ENCODE measurements around the gene PRRG1.

PRRG1 gene

GRCh38 chrX:37407736-37408135 lies 58.6 kb downstream of the PRRG1 start:
- Histone ChIP-seq H2BK15ac (ENCODE audit: low read depth, poor library complexity, severe bottlenecking) (no peak overlapping the region), H4K8ac (ENCODE audit: low read length) (no peak overlapping the region), H3K23ac (ENCODE audit: low read length in 2 of 2) (no peak overlapping the region), H2BK12ac (ENCODE audit: low read length in 2 of 2) (no peak overlapping the region), H3K14ac (ENCODE audit: low read length in 2 of 2) (no peak overlapping the region), H3K4me3 (ENCODE audit: insufficient read depth in 1 of 2, low read depth in 1 of 2, low read length in 2 of 2) (no peak overlapping the region), H3K18ac (ENCODE audit: low read depth in 1 of 2, low read length in 2 of 2) (no peak overlapping the region), H2BK120ac (ENCODE audit: low read depth, low read length) (peak overlapping the region; percentile 34), H3K9ac (ENCODE audit: low read length) (no peak overlapping the region), H2BK5ac (ENCODE audit: low read depth, low read length, poor library complexity, severe bottlenecking) (no peak overlapping the region), H3K9me3 (ENCODE audit: control insufficient read depth, low read length) (no peaks in the 10 kb centered on the region), H3K4ac (ENCODE audit: low read depth in 1 of 2, low read length in 2 of 2) (no peak overlapping the region), H3K27me3 (ENCODE audit: control insufficient read depth in 1 of 2, insufficient read depth in 1 of 2, low read length in 2 of 2) (no peaks in the 10 kb centered on the region), H3K79me1 (replicated peaks; ENCODE audit: low read length, poor library complexity, severe bottlenecking) (no peaks in the 10 kb centered on the region), H2AK5ac (ENCODE audit: low read length, severe bottlenecking) (no peak overlapping the region), H3K4me1 (ENCODE audit: control insufficient read depth, insufficient read depth, low read depth, low read length) (no peaks in the 10 kb centered on the region), H4K91ac (ENCODE audit: low read length) (no peak overlapping the region), H3K36me3 (ENCODE audit: control insufficient read depth in 1 of 2, insufficient read depth in 2 of 2, low read depth in 1 of 2, low read length in 2 of 2) (peaks cover 0 to 2% of the 10 kb centered on the region in 2 experiments), H2AFZ (ENCODE audit: low read depth, low read length) (no peak overlapping the region), H3K4me2 (ENCODE audit: low read length, poor library complexity, severe bottlenecking) (no peak overlapping the region), H3K27ac (ENCODE audit: low read length, poor library complexity, severe bottlenecking) (no peak overlapping the region)
- 97% methylated on average over 4 of the region's 4 CpGs for WGBS
- no peak for DNase-seq

GRCh38 chrX:37409278-37409677 lies 60.1 kb downstream of the PRRG1 start:
- Histone ChIP-seq H3K14ac (ENCODE audit: low read length in 2 of 2) (no peak overlapping the region), H3K18ac (ENCODE audit: low read depth in 1 of 2, low read length in 2 of 2) (no peak overlapping the region), H3K4ac (ENCODE audit: low read depth in 1 of 2, low read length in 2 of 2) (no peak overlapping the region), H3K27me3 (ENCODE audit: control insufficient read depth in 1 of 2, insufficient read depth in 1 of 2, low read length in 2 of 2) (no peaks in the 10 kb centered on the region), H3K9me3 (ENCODE audit: control insufficient read depth, low read length) (no peaks in the 10 kb centered on the region), H3K4me3 (ENCODE audit: insufficient read depth in 1 of 2, low read depth in 1 of 2, low read length in 2 of 2) (no peak overlapping the region), H3K79me1 (replicated peaks; ENCODE audit: low read length, poor library complexity, severe bottlenecking) (no peaks in the 10 kb centered on the region), H3K36me3 (ENCODE audit: control insufficient read depth in 1 of 2, insufficient read depth in 2 of 2, low read depth in 1 of 2, low read length in 2 of 2) (peaks cover 0 to 10% of the 10 kb centered on the region in 2 experiments), H2BK5ac (ENCODE audit: low read depth, low read length, poor library complexity, severe bottlenecking) (no peak overlapping the region), H3K9ac (ENCODE audit: low read length) (no peak overlapping the region), H4K8ac (ENCODE audit: low read length) (no peak overlapping the region), H2BK120ac (ENCODE audit: low read depth, low read length) (no peak overlapping the region), H4K91ac (ENCODE audit: low read length) (no peak overlapping the region), H2BK12ac (ENCODE audit: low read length in 2 of 2) (no peak overlapping the region), H3K4me2 (ENCODE audit: low read length, poor library complexity, severe bottlenecking) (no peak overlapping the region), H3K4me1 (ENCODE audit: control insufficient read depth, insufficient read depth, low read depth, low read length) (no peaks in the 10 kb centered on the region), H2AK5ac (ENCODE audit: low read length, severe bottlenecking) (no peak overlapping the region), H2BK15ac (ENCODE audit: low read depth, poor library complexity, severe bottlenecking) (no peak overlapping the region), H3K23ac (ENCODE audit: low read length in 2 of 2) (no peak overlapping the region), H2AFZ (ENCODE audit: low read depth, low read length) (no peak overlapping the region), H3K27ac (ENCODE audit: low read length, poor library complexity, severe bottlenecking) (no peak overlapping the region)
- no peak for DNase-seq
- 71% methylated on average over 2 of the region's 2 CpGs for WGBS

GRCh38 chrX:37420185-37420584 lies 71.0 kb downstream of the PRRG1 start:
- no peak overlapping the region for H2AK5ac ChIP-seq (ENCODE audit: low read length, severe bottlenecking)
- H3K9me3 ChIP-seq (ENCODE audit: control insufficient read depth, low read length) = no peaks in the 10 kb centered on the region
- H3K4me1 ChIP-seq (ENCODE audit: control insufficient read depth, insufficient read depth, low read depth, low read length) = no peaks in the 10 kb centered on the region
- no peak overlapping the region for H2BK5ac ChIP-seq (ENCODE audit: low read depth, low read length, poor library complexity, severe bottlenecking)
- H3K79me1 ChIP-seq (replicated peaks; ENCODE audit: low read length, poor library complexity, severe bottlenecking) = no peaks in the 10 kb centered on the region
- H3K4me2 ChIP-seq (ENCODE audit: low read length, poor library complexity, severe bottlenecking) = no peak overlapping the region
- no peak overlapping the region for H3K14ac ChIP-seq (ENCODE audit: low read length in 2 of 2)
- no peak overlapping the region for H3K4me3 ChIP-seq (ENCODE audit: insufficient read depth in 1 of 2, low read depth in 1 of 2, low read length in 2 of 2)
- H3K4ac ChIP-seq (ENCODE audit: low read depth in 1 of 2, low read length in 2 of 2) = no peak overlapping the region
- H3K9ac ChIP-seq (ENCODE audit: low read length) = no peak overlapping the region
- no peak overlapping the region for H3K23ac ChIP-seq (ENCODE audit: low read length in 2 of 2)
- no peak overlapping the region for H2AFZ ChIP-seq (ENCODE audit: low read depth, low read length)
- no peak overlapping the region for H2BK120ac ChIP-seq (ENCODE audit: low read depth, low read length)
- peak; percentile 53 for DNase-seq
- H2BK12ac ChIP-seq (ENCODE audit: low read length in 2 of 2) = no peak overlapping the region
- no peak overlapping the region for H3K18ac ChIP-seq (ENCODE audit: low read depth in 1 of 2, low read length in 2 of 2)
- H4K91ac ChIP-seq (ENCODE audit: low read length) = no peak overlapping the region
- no peak overlapping the region for H2BK15ac ChIP-seq (ENCODE audit: low read depth, poor library complexity, severe bottlenecking)
- no peak overlapping the region for H3K27ac ChIP-seq (ENCODE audit: low read length, poor library complexity, severe bottlenecking)
- H3K27me3 ChIP-seq (ENCODE audit: control insufficient read depth in 1 of 2, insufficient read depth in 1 of 2, low read length in 2 of 2) = no peaks in the 10 kb centered on the region
- no peaks in the 10 kb centered on the region for H3K36me3 ChIP-seq (ENCODE audit: control insufficient read depth in 1 of 2, insufficient read depth in 2 of 2, low read depth in 1 of 2, low read length in 2 of 2)
- no peak overlapping the region for H4K8ac ChIP-seq (ENCODE audit: low read length)

GRCh38 chrX:37420756-37421155 lies 71.6 kb downstream of the PRRG1 start:
- H3K23ac ChIP-seq (ENCODE audit: low read length in 2 of 2) = no peak overlapping the region
- H3K36me3 ChIP-seq (ENCODE audit: control insufficient read depth in 1 of 2, insufficient read depth in 2 of 2, low read depth in 1 of 2, low read length in 2 of 2) = no peaks in the 10 kb centered on the region
- H3K4me2 ChIP-seq (ENCODE audit: low read length, poor library complexity, severe bottlenecking) = no peak overlapping the region
- H3K9me3 ChIP-seq (ENCODE audit: control insufficient read depth, low read length) = no peaks in the 10 kb centered on the region
- H3K14ac ChIP-seq (ENCODE audit: low read length in 2 of 2) = no peak overlapping the region
- no peaks in the 10 kb centered on the region for H3K27me3 ChIP-seq (ENCODE audit: control insufficient read depth in 1 of 2, insufficient read depth in 1 of 2, low read length in 2 of 2)
- H2AK5ac ChIP-seq (ENCODE audit: low read length, severe bottlenecking) = no peak overlapping the region
- H4K8ac ChIP-seq (ENCODE audit: low read length) = no peak overlapping the region
- H2BK15ac ChIP-seq (ENCODE audit: low read depth, poor library complexity, severe bottlenecking) = no peak overlapping the region
- H3K27ac ChIP-seq (ENCODE audit: low read length, poor library complexity, severe bottlenecking) = no peak overlapping the region
- no peak for DNase-seq
- H4K91ac ChIP-seq (ENCODE audit: low read length) = no peak overlapping the region
- H3K4me1 ChIP-seq (ENCODE audit: control insufficient read depth, insufficient read depth, low read depth, low read length) = no peaks in the 10 kb centered on the region
- no peak overlapping the region for H3K4ac ChIP-seq (ENCODE audit: low read depth in 1 of 2, low read length in 2 of 2)
- H3K4me3 ChIP-seq (ENCODE audit: insufficient read depth in 1 of 2, low read depth in 1 of 2, low read length in 2 of 2) = no peak overlapping the region
- H2BK12ac ChIP-seq (ENCODE audit: low read length in 2 of 2) = no peak overlapping the region
- no peak overlapping the region for H2BK120ac ChIP-seq (ENCODE audit: low read depth, low read length)
- no peak overlapping the region for H2AFZ ChIP-seq (ENCODE audit: low read depth, low read length)
- no peak overlapping the region for H2BK5ac ChIP-seq (ENCODE audit: low read depth, low read length, poor library complexity, severe bottlenecking)
- no peaks in the 10 kb centered on the region for H3K79me1 ChIP-seq (replicated peaks; ENCODE audit: low read length, poor library complexity, severe bottlenecking)
- no peak overlapping the region for H3K9ac ChIP-seq (ENCODE audit: low read length)
- H3K18ac ChIP-seq (ENCODE audit: low read depth in 1 of 2, low read length in 2 of 2) = no peak overlapping the region
- WGBS = 92% methylated on average over 2 of the region's 3 CpGs

All from mesenchymal stem cell (in vitro differentiated cells and primary cell).